ENCODE results near the gene MAPK4.

The MAPK4 gene

GRCh38 chr18:50719471-50720324 lies 159.8 kb downstream of the MAPK4 start:
- H3K4me3 ChIP-seq (ENCODE audit: low read length in 2 of 2): no peak overlapping the region
- no peaks in the 10 kb centered on the region for H3K27me3 ChIP-seq (ENCODE audit: control insufficient read depth in 1 of 2, insufficient read depth in 2 of 2, low read length in 2 of 2)
- H3K27ac ChIP-seq (ENCODE audit: low read length): no peak overlapping the region
- no peaks in the 10 kb centered on the region for H3K4me1 ChIP-seq (ENCODE audit: control insufficient read depth, insufficient read depth, low read length)
- H3K36me3 ChIP-seq (ENCODE audit: control insufficient read depth in 2 of 2, insufficient read depth in 2 of 2, low read length in 2 of 2): peaks cover 0 to 23% of the 10 kb centered on the region in 2 donors
- H3K9me3 ChIP-seq (ENCODE audit: control insufficient read depth in 2 of 2, low read length in 2 of 2): no peaks in the 10 kb centered on the region
- H3K9ac ChIP-seq (ENCODE audit: low read length in 2 of 2): no peak overlapping the region

- Histone ChIP-seq H3K4me1 (ENCODE audit: control insufficient read depth, insufficient read depth, low read length) (no peaks in the 10 kb centered on the region), H3K9ac (ENCODE audit: low read length in 2 of 2) (no peak overlapping the region), H3K27ac (ENCODE audit: low read length) (no peak overlapping the region), H3K9me3 (ENCODE audit: control insufficient read depth in 2 of 2, low read length in 2 of 2) (no peaks in the 10 kb centered on the region), H3K27me3 (ENCODE audit: control insufficient read depth in 1 of 2, insufficient read depth in 2 of 2, low read length in 2 of 2) (no peaks in the 10 kb centered on the region), H3K36me3 (ENCODE audit: control insufficient read depth in 2 of 2, insufficient read depth in 2 of 2, low read length in 2 of 2) (peaks cover 0 to 23% of the 10 kb centered on the region in 2 donors), H3K4me3 (ENCODE audit: low read length in 2 of 2) (no peak overlapping the region)
Observed at GRCh38 chr18:50720325-50720674, 160.4 kb downstream of the MAPK4 start.

- Histone ChIP-seq H3K9me3 (ENCODE audit: control insufficient read depth in 2 of 2, low read length in 2 of 2) (no peaks in the 10 kb centered on the region), H3K9ac (ENCODE audit: low read length in 2 of 2) (no peak overlapping the region), H3K27ac (ENCODE audit: low read length) (no peak overlapping the region), H3K4me1 (ENCODE audit: control insufficient read depth, insufficient read depth, low read length) (no peaks in the 10 kb centered on the region), H3K4me3 (ENCODE audit: low read length in 2 of 2) (no peak overlapping the region), H3K36me3 (ENCODE audit: control insufficient read depth in 2 of 2, insufficient read depth in 2 of 2, low read length in 2 of 2) (peaks cover 5 to 23% of the 10 kb centered on the region in 2 donors), H3K27me3 (ENCODE audit: control insufficient read depth in 1 of 2, insufficient read depth in 2 of 2, low read length in 2 of 2) (no peaks in the 10 kb centered on the region)
Observed at GRCh38 chr18:50721006-50721405, 161.1 kb downstream of the MAPK4 start.

GRCh38 chr18:50721451-50722120 lies 161.7 kb downstream of the MAPK4 start:
- Histone ChIP-seq H3K9me3 (ENCODE audit: control insufficient read depth in 2 of 2, low read length in 2 of 2) (no peaks in the 10 kb centered on the region), H3K27me3 (ENCODE audit: control insufficient read depth in 1 of 2, insufficient read depth in 2 of 2, low read length in 2 of 2) (no peaks in the 10 kb centered on the region), H3K9ac (ENCODE audit: low read length in 2 of 2) (no peak overlapping the region), H3K36me3 (ENCODE audit: control insufficient read depth in 2 of 2, insufficient read depth in 2 of 2, low read length in 2 of 2) (peaks cover 5 to 20% of the 10 kb centered on the region in 2 donors), H3K4me1 (ENCODE audit: control insufficient read depth, insufficient read depth, low read length) (no peaks in the 10 kb centered on the region), H3K4me3 (ENCODE audit: low read length in 2 of 2) (no peak overlapping the region), H3K27ac (ENCODE audit: low read length) (no peak overlapping the region)

- Histone ChIP-seq H3K9me3 (ENCODE audit: control insufficient read depth in 2 of 2, low read length in 2 of 2) (no peaks in the 10 kb centered on the region), H3K27me3 (ENCODE audit: control insufficient read depth in 1 of 2, insufficient read depth in 2 of 2, low read length in 2 of 2) (no peaks in the 10 kb centered on the region), H3K27ac (ENCODE audit: low read length) (no peak overlapping the region), H3K4me1 (ENCODE audit: control insufficient read depth, insufficient read depth, low read length) (no peaks in the 10 kb centered on the region), H3K36me3 (ENCODE audit: control insufficient read depth in 2 of 2, insufficient read depth in 2 of 2, low read length in 2 of 2) (peaks cover 5 to 16% of the 10 kb centered on the region in 2 donors), H3K4me3 (ENCODE audit: low read length in 2 of 2) (no peak overlapping the region), H3K9ac (ENCODE audit: low read length in 2 of 2) (no peak overlapping the region)
Observed at GRCh38 chr18:50722311-50722710, 162.4 kb downstream of the MAPK4 start.

GRCh38 chr18:50724751-50725151 lies 164.9 kb downstream of the MAPK4 start:
- no peak overlapping the region for H3K9ac ChIP-seq (ENCODE audit: low read length in 2 of 2)

GRCh38 chr18:50726960-50727589 lies 167.2 kb downstream of the MAPK4 start:
- H3K27me3 ChIP-seq (ENCODE audit: control insufficient read depth in 1 of 2, insufficient read depth in 2 of 2, low read length in 2 of 2): no peaks in the 10 kb centered on the region
- H3K36me3 ChIP-seq (ENCODE audit: control insufficient read depth in 2 of 2, insufficient read depth in 2 of 2, low read length in 2 of 2): peaks cover 10 to 11% of the 10 kb centered on the region in 2 donors
- no peak overlapping the region for H3K4me3 ChIP-seq (ENCODE audit: low read length in 2 of 2)
- no peak overlapping the region for H3K9ac ChIP-seq (ENCODE audit: low read length in 2 of 2)
- peaks cover 2% of the 10 kb centered on the region for H3K4me1 ChIP-seq (ENCODE audit: control insufficient read depth, insufficient read depth, low read length)
- H3K9me3 ChIP-seq (ENCODE audit: control insufficient read depth in 2 of 2, low read length in 2 of 2): no peaks in the 10 kb centered on the region
- H3K27ac ChIP-seq (ENCODE audit: low read length): no peak overlapping the region

More at GRCh38 chr18:50724751-50725151, 164.9 kb downstream of the MAPK4 start:
- Histone ChIP-seq H3K9me3 (ENCODE audit: control insufficient read depth in 2 of 2, low read length in 2 of 2) (no peaks in the 10 kb centered on the region), H3K27me3 (ENCODE audit: control insufficient read depth in 1 of 2, insufficient read depth in 2 of 2, low read length in 2 of 2) (no peaks in the 10 kb centered on the region), H3K4me1 (ENCODE audit: control insufficient read depth, insufficient read depth, low read length) (peaks cover 2% of the 10 kb centered on the region), H3K27ac (ENCODE audit: low read length) (no peak overlapping the region), H3K36me3 (ENCODE audit: control insufficient read depth in 2 of 2, insufficient read depth in 2 of 2, low read length in 2 of 2) (peaks cover 5 to 16% of the 10 kb centered on the region in 2 donors), H3K4me3 (ENCODE audit: low read length in 2 of 2) (no peak overlapping the region)

- H3K27ac ChIP-seq (ENCODE audit: low read length): no peak overlapping the region
- no peaks in the 10 kb centered on the region for H3K27me3 ChIP-seq (ENCODE audit: control insufficient read depth in 1 of 2, insufficient read depth in 2 of 2, low read length in 2 of 2)
- no peak overlapping the region for H3K4me3 ChIP-seq (ENCODE audit: low read length in 2 of 2)
- H3K9me3 ChIP-seq (ENCODE audit: control insufficient read depth in 2 of 2, low read length in 2 of 2): no peaks in the 10 kb centered on the region
- peaks cover 2% of the 10 kb centered on the region for H3K4me1 ChIP-seq (ENCODE audit: control insufficient read depth, insufficient read depth, low read length)
- H3K36me3 ChIP-seq (ENCODE audit: control insufficient read depth in 2 of 2, insufficient read depth in 2 of 2, low read length in 2 of 2): peaks cover 5 to 10% of the 10 kb centered on the region in 2 donors
- H3K9ac ChIP-seq (ENCODE audit: low read length in 2 of 2): no peak overlapping the region
Observed at GRCh38 chr18:50727721-50728471, 168.0 kb downstream of the MAPK4 start.

- H3K4me3 ChIP-seq (ENCODE audit: low read length in 2 of 2): no peak overlapping the region
- no peak overlapping the region for H3K9ac ChIP-seq (ENCODE audit: low read length in 2 of 2)
- no peak overlapping the region for H3K27ac ChIP-seq (ENCODE audit: low read length)
- H3K36me3 ChIP-seq (ENCODE audit: control insufficient read depth in 2 of 2, insufficient read depth in 2 of 2, low read length in 2 of 2): peaks cover 5 to 10% of the 10 kb centered on the region in 2 donors
- H3K27me3 ChIP-seq (ENCODE audit: control insufficient read depth in 1 of 2, insufficient read depth in 2 of 2, low read length in 2 of 2): no peaks in the 10 kb centered on the region
- no peaks in the 10 kb centered on the region for H3K9me3 ChIP-seq (ENCODE audit: control insufficient read depth in 2 of 2, low read length in 2 of 2)
- H3K4me1 ChIP-seq (ENCODE audit: control insufficient read depth, insufficient read depth, low read length): peaks cover 2% of the 10 kb centered on the region
Observed at GRCh38 chr18:50729376-50729775, 169.5 kb downstream of the MAPK4 start.

- no peak overlapping the region for H3K4me3 ChIP-seq (ENCODE audit: low read length in 2 of 2)
- H3K27me3 ChIP-seq (ENCODE audit: control insufficient read depth in 1 of 2, insufficient read depth in 2 of 2, low read length in 2 of 2): no peaks in the 10 kb centered on the region
- no peak overlapping the region for H3K9ac ChIP-seq (ENCODE audit: low read length in 2 of 2)
- no peaks in the 10 kb centered on the region for H3K9me3 ChIP-seq (ENCODE audit: control insufficient read depth in 2 of 2, low read length in 2 of 2)
- peaks cover 2% of the 10 kb centered on the region for H3K4me1 ChIP-seq (ENCODE audit: control insufficient read depth, insufficient read depth, low read length)
- peaks cover 5 to 10% of the 10 kb centered on the region in 2 donors for H3K36me3 ChIP-seq (ENCODE audit: control insufficient read depth in 2 of 2, insufficient read depth in 2 of 2, low read length in 2 of 2)
- H3K27ac ChIP-seq (ENCODE audit: low read length): no peak overlapping the region
Observed at GRCh38 chr18:50729986-50730385, 170.1 kb downstream of the MAPK4 start.
